ENCODE measurements around the gene DCDC1.

The DCDC1 gene

DNA sequence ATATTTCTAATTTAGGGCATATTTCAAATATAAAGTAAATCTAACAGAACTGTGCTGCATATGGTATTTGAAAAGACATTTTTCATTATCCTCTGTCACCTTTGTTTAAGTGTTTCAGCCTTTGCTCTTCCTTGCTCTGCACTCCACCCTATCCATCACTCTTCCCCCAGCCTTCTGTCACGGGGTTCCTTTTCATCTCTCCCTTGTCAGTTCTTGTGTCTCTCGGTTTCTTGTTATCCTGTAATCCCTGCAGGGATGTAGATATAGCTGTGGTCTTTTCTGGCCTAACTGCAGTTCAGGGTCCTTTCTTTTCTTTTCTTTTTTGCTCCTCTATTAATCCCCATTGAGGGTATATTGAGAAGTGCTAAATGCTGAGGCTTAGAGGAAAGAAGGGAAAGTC is 261.9 kb downstream of the DCDC1 start:
- DNase-seq (ENCODE audit: low read depth) = no peak
- no peak overlapping the region for H3K4me3 ChIP-seq (ENCODE audit: low read depth, low read length)
- in situ Hi-C loops (cut with HindIII; ENCODE audit: low sequenced_read_pairs) = no loop called here
- TF ChIP-seq, protein P1, sequence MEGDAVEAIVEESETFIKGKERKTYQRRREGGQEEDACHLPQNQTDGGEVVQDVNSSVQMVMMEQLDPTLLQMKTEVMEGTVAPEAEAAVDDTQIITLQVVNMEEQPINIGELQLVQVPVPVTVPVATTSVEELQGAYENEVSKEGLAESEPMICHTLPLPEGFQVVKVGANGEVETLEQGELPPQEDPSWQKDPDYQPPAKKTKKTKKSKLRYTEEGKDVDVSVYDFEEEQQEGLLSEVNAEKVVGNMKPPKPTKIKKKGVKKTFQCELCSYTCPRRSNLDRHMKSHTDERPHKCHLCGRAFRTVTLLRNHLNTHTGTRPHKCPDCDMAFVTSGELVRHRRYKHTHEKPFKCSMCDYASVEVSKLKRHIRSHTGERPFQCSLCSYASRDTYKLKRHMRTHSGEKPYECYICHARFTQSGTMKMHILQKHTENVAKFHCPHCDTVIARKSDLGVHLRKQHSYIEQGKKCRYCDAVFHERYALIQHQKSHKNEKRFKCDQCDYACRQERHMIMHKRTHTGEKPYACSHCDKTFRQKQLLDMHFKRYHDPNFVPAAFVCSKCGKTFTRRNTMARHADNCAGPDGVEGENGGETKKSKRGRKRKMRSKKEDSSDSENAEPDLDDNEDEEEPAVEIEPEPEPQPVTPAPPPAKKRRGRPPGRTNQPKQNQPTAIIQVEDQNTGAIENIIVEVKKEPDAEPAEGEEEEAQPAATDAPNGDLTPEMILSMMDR (IDR thresholded peaks at IDR 0.05; ENCODE audit: low read depth, low read length, missing control alignments) = no peak

DNA sequence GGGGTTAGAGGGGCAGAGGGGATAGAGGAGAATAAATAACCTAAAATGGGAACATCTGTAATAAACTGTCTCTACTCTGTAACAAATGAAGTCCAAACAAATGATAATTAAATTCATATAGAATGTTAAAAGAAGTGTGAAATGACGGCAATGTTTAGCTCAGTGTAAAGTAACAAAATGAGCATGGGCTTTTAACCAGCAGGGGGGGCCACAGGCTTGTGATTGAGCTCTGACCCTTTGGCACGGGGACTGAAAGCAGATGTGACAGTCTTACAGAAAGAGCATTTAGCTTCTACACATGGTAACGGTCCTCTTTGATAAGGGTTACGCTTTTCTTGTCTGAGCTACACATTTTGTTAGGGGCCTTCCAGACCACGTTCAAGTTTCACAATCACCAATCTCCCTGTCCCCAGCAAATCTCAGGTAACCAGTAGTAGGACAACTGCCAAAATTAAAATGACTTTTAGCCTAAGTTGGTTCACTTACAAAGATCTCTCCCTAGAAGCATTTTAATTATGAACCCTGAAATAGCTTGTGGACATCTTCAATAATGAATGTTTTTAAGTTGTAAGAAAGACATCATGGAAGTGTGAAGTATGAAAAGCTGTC is 262.5 kb downstream of the DCDC1 start:
- TF ChIP-seq, protein P1 (IDR thresholded peaks at IDR 0.05; ENCODE audit: low read depth, low read length, missing control alignments) = peak; percentile 66
- peak; percentile 22 for DNase-seq (ENCODE audit: low read depth)
- in situ Hi-C loops (cut with HindIII; ENCODE audit: low sequenced_read_pairs) = no loop called here
- H3K4me3 ChIP-seq (ENCODE audit: low read depth, low read length) = no peak overlapping the region

DNA sequence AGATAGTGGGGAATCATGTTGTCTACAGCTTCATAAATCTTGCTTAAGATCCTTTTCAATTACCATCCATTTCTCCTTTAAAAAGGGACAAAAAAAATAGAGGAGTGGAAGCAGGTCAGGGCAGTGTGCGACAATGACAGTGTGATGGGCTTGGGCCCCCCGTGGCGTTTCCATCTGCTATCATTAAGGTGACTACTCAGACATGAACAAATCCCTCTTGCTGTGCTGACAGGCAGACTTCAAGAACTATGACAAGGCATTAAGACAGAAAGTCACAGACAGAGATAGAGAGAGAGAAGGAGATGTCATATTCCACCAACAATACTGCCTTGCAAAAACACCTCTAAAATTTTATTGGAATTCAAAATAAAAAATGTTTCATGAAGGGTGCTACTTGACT is 263.2 kb downstream of the DCDC1 start:
- in situ Hi-C loops (cut with HindIII; ENCODE audit: low sequenced_read_pairs) = no loop called here
- H3K4me3 ChIP-seq (ENCODE audit: low read depth, low read length) = no peak overlapping the region
- TF ChIP-seq, protein P1 (IDR thresholded peaks at IDR 0.05; ENCODE audit: low read depth, low read length, missing control alignments) = no peak
- no peak for DNase-seq (ENCODE audit: low read depth)

DNA sequence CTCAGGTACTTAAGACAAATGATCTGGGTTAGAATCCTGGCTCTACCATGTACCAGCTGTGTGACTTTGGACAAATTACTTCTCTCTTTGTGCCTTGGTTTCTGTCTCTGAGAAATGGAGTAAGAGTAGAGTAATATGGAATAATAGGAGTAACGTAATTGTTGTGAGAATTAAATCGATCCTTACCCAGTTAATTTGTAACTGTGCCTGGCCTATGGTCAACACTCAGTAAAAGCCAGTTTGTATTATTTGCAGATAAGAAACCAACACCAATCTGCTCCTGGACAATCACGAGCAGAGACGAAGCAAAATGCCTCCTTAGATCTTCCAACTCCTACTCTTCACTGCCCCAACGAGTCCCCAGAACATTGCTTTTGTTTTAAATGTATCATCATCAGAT is 266.7 kb downstream of the DCDC1 start:
- H3K4me3 ChIP-seq (ENCODE audit: low read depth, low read length) = no peak overlapping the region
- no peak for DNase-seq (ENCODE audit: low read depth)
- TF ChIP-seq, protein P1 (IDR thresholded peaks at IDR 0.05; ENCODE audit: low read depth, low read length, missing control alignments) = no peak
- in situ Hi-C loops (cut with HindIII; ENCODE audit: low sequenced_read_pairs) = no loop called here

DNA sequence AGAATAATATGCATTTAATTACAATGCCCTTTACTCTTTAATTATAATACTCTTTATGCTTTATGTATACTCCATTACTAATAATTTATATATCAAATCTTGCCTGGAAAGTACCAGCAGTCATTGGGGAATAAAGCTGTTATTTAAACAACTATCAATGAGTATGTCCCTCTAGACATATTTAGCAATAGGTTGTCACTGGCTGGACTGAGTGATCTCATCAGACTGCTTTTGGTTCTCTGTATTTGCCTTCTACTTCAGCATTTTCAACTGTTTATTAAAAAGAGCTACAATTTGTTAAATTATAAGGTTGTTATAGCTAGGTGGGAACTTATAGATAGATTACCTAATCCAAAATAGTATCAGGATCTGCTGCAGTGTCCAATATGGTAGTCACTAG is 267.2 kb downstream of the DCDC1 start:
- TF ChIP-seq, protein P1 (IDR thresholded peaks at IDR 0.05; ENCODE audit: low read depth, low read length, missing control alignments) = no peak
- no peak overlapping the region for H3K4me3 ChIP-seq (ENCODE audit: low read depth, low read length)
- no peak for DNase-seq (ENCODE audit: low read depth)
- in situ Hi-C loops (cut with HindIII; ENCODE audit: low sequenced_read_pairs) = no loop called here

DNA sequence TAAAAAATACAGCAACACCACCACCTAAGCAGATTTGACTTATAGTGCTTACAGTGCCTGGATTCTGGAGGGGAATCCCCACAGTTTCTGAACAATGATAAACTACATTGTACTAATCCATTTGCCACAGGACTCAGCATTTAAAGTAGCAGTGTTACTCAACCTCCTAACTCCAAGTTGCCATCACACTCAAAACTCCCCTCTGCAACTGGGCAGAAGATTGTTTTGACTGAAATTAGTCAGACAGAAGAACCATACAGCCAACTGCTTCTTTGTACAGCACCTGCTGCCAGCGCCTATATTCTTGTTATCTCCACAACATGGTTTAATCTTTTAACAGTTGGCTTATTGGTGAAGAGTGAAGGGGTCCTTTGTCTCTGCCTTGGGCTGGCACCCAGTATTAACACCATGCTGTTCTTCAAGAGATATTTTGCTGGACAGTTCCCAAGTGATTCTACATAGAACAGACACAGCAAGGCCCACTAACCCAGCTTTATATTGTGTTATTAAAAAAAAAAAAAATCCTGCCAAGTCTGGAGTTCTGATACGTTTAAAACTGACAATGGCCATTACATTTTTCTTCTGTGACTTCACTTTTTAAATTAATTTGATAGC is 273.2 kb downstream of the DCDC1 start:
- H3K4me3 ChIP-seq (ENCODE audit: low read depth, low read length) = no peak overlapping the region
- DNase-seq (ENCODE audit: low read depth) = no peak

More for the DNA sequence above, 273.2 kb downstream of the DCDC1 start:
- TF ChIP-seq, protein P1 (IDR thresholded peaks at IDR 0.05; ENCODE audit: low read depth, low read length, missing control alignments) = no peak
- in situ Hi-C loops (cut with HindIII; ENCODE audit: low sequenced_read_pairs) = no loop called here

Data from astrocyte of the cerebellum (primary cell).